GM20000 (cell line): ENCODE data around the gene LYRM4.

Experiments
- DNase-seq: peaks from one replicate; pipeline ENCODE4 v3.0.0; 2012; ENCODE audit warnings: low spot score
- CTCF ChIP-seq: IDR thresholded peaks from 2 replicates; pipeline ENCODE4 v1.5.1; 2012; ENCODE audit warnings: mild to moderate bottlenecking, control low read depth; ENCODE audit errors: extremely low read depth, missing control alignments

LYRM4 gene

GRCh38 chr6:5157621-5158138 is 103.1 kb downstream of the LYRM4 start:
- TF ChIP-seq CTCF = no peak

GRCh38 chr6:5156627-5157026 is 104.1 kb downstream of the LYRM4 start:
- TF ChIP-seq CTCF = no peak
- DNase-seq = no peak

More at GRCh38 chr6:5157621-5158138, 103.1 kb downstream of the LYRM4 start:
- DNase-seq = no peak

DNA sequence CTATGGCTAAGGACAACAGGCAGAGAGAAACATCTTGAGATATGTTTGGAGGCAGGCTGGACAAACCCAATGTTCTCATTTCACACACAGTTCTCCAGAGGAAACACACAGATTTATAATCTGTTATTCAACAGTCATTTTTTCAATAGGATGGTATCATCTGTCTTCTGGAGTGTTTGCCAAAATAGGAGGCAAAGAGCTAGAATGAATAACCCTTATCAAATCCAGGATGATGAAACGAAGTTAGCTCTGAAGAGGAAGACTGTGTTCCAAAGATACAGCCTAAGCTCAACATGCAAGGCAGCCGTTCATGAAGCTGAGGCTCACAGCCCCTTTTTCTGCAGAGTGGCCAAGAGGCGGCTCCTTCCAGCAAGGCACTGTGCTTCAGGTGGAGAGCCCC is 104.8 kb downstream of the LYRM4 start:
- TF ChIP-seq CTCF = no peak
- DNase-seq = no peak

- no peak for TF ChIP-seq CTCF
- no peak for DNase-seq
Measured at GRCh38 chr6:5153186-5153585, 107.6 kb downstream of the LYRM4 start.

GRCh38 chr6:5152460-5152859 is 108.3 kb downstream of the LYRM4 start:
- no peak for TF ChIP-seq CTCF
- no peak for DNase-seq

DNA sequence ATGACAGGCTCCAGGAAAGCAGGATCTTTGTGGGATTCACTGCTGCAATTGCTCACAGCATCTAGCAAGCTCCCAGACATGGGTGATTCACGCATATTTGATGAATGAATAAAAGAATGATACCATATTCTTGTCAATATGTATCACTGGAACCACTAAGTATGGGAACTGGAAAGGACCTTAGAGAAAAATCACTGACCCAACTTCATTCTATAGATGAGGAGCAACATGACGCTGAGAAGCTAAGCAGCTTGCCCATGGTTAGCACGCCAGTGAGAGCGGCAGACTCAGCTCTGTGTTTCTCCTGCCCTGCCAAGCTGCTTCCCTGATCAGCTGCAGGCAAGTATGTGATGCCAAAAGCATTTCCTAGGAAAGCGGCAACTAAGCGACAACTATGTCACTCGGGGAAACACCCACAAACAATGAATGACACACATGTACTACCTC is 108.8 kb downstream of the LYRM4 start:
- DNase-seq = no peak

More for the DNA sequence above, 108.8 kb downstream of the LYRM4 start:
- TF ChIP-seq CTCF = no peak
